Muscle layer of duodenum (tissue), 2 donors: Measurements from ENCODE around the gene OR8B8.
"Not testable (repeated sequence)": the region's sequence is repeated elsewhere in the genome, so short reads cannot be mapped to it uniquely, and the experiment has no call there.

Source experiments
- H3K27ac ChIP-seq: one replicate; pipeline ENCODE4 v1.7.0; 2013; ENCODE audit warnings: mild to moderate bottlenecking, low read length
- H3K27me3 ChIP-seq: one replicate; pipeline ENCODE4 v1.7.0; 2013; ENCODE audit warnings: low read depth, mild to moderate bottlenecking, control low read depth, low read length
- H3K36me3 ChIP-seq, 2 donors: one replicate each; pipeline ENCODE4 v1.7.0; 2013; ENCODE audit warnings: low read length in 2 of 2, control low read depth in 1 of 2, mild to moderate bottlenecking in 1 of 2; ENCODE audit not compliant: insufficient read depth in 2 of 2, control insufficient read depth in 1 of 2
- H3K4me1 ChIP-seq, 2 donors: one replicate each; pipeline ENCODE4 v1.7.0; 2013; ENCODE audit warnings: low read length in 2 of 2, mild to moderate bottlenecking in 2 of 2, control low read depth in 1 of 2, moderate library complexity in 1 of 2; ENCODE audit not compliant: insufficient read depth in 2 of 2, control insufficient read depth in 1 of 2
- H3K4me3 ChIP-seq, 2 donors: one replicate each; pipeline ENCODE4 v1.7.0; 2013; ENCODE audit warnings: low read length in 2 of 2, low read depth in 1 of 2, mild to moderate bottlenecking in 1 of 2
- H3K9me3 ChIP-seq, 2 donors: one replicate each; pipeline ENCODE4 v1.7.0; 2013; ENCODE audit warnings: low read length in 2 of 2, control low read depth in 1 of 2, mild to moderate bottlenecking in 1 of 2; ENCODE audit not compliant: control insufficient read depth in 1 of 2
- donor health status: healthy.

The OR8B8 gene

GRCh38 chr11:124441081-124441480, 4.4 kb downstream of the OR8B8 start:
- no peak overlapping the region for H3K27ac ChIP-seq
- H3K36me3 ChIP-seq, result no peaks in the 10 kb centered on the region
- H3K27me3 ChIP-seq, result no peaks in the 10 kb centered on the region

GRCh38 chr11:124440608-124441007, 4.9 kb downstream of the OR8B8 start:
- Histone ChIP-seq H3K27me3 (no peaks in the 10 kb centered on the region), H3K9me3 (no peaks in the 10 kb centered on the region), H3K4me3 (no peak overlapping the region), H3K36me3 (no peaks in the 10 kb centered on the region), H3K27ac (no peak overlapping the region), H3K4me1 (no peaks in the 10 kb centered on the region)

More at GRCh38 chr11:124441081-124441480, 4.4 kb downstream of the OR8B8 start:
- Histone ChIP-seq H3K4me1 (no peaks in the 10 kb centered on the region), H3K4me3 (no peak overlapping the region), H3K9me3 (no peaks in the 10 kb centered on the region)

DNA sequence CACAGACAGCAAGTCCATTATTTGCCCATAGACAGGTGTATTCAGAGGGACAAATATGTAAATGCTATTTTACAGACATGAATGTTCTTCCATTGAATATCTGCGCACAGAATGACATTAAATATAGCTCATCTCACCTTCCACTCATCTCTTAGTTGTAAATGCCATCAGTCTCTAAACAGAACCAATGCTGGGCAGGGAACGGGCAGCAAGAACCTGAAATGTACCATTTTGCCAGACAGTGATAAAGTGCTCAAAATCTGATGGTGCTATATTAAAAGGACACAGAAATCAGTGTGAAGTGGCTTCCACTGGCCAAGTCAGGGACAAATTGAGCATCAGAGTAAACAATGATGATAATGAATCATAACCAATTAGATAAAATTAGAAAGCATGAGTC, 10.8 kb downstream of the OR8B8 start:
- Histone ChIP-seq H3K4me1 (no peaks in the 10 kb centered on the region), H3K9me3 (no peaks in the 10 kb centered on the region), H3K36me3 (no peaks in the 10 kb centered on the region), H3K27ac (no peak overlapping the region), H3K27me3 (no peaks in the 10 kb centered on the region), H3K4me3 (no peak overlapping the region)

DNA sequence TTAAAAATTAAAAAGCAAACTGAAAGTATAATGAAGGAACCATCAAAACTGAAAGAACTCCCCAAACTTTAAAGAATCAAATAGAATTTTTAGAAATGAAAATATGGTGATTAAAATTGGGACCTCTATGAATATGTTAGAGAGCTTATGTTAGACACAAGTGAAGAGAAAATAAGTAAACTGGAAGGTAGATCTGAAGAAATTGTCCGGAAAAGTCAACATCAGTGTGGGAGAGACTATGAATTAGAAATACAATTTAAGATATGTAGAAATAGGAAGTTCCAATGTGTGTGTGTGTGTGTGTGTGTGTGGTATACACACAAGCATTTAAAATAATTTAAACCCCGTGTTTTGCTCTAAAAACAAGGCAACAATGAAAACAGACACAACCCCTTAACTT, 15.9 kb downstream of the OR8B8 start:
- Histone ChIP-seq H3K36me3 (no peaks in the 10 kb centered on the region), H3K4me1 (no peaks in the 10 kb centered on the region), H3K27ac (no peak overlapping the region), H3K9me3 (no peaks in the 10 kb centered on the region), H3K4me3 (no peak overlapping the region), H3K27me3 (no peaks in the 10 kb centered on the region)

GRCh38 chr11:124424384-124424921, 21.0 kb downstream of the OR8B8 start, which contains the start of gene OR8B4:
Gene OR8B4 (minus strand): TSS chr11:124424871. CDS start chr11:124424871, 0 bp downstream.
- Histone ChIP-seq H3K27me3 (no peaks in the 10 kb centered on the region), H3K9me3 (no peaks in the 10 kb centered on the region), H3K36me3 (no peaks in the 10 kb centered on the region), H3K27ac (no peak within 1 kb of the TSS), H3K4me1 (no peaks in the 10 kb centered on the region), H3K4me3 (no peak within 1 kb of the TSS)

GRCh38 chr11:124421043-124421442, 24.5 kb downstream of the OR8B8 start:
- Histone ChIP-seq H3K27ac (no peak overlapping the region), H3K36me3 (no peaks in the 10 kb centered on the region), H3K9me3 (no peaks in the 10 kb centered on the region), H3K27me3 (no peaks in the 10 kb centered on the region), H3K4me3 (no peak overlapping the region), H3K4me1 (no peaks in the 10 kb centered on the region)

- no peak overlapping the region for H3K4me3 ChIP-seq
- no peaks in the 10 kb centered on the region for H3K4me1 ChIP-seq
- no peaks in the 10 kb centered on the region for H3K9me3 ChIP-seq
- no peaks in the 10 kb centered on the region for H3K36me3 ChIP-seq
- no peak overlapping the region for H3K27ac ChIP-seq
- H3K27me3 ChIP-seq, result no peaks in the 10 kb centered on the region
Observed at GRCh38 chr11:124415356-124415923, 30.1 kb downstream of the OR8B8 start.

- Histone ChIP-seq H3K27me3 (no peaks in the 10 kb centered on the region), H3K9me3 (no peaks in the 10 kb centered on the region), H3K36me3 (no peaks in the 10 kb centered on the region), H3K27ac (no peak overlapping the region), H3K4me3 (no peak overlapping the region), H3K4me1 (no peaks in the 10 kb centered on the region)
Observed at GRCh38 chr11:124409906-124410305, 35.6 kb downstream of the OR8B8 start.

DNA sequence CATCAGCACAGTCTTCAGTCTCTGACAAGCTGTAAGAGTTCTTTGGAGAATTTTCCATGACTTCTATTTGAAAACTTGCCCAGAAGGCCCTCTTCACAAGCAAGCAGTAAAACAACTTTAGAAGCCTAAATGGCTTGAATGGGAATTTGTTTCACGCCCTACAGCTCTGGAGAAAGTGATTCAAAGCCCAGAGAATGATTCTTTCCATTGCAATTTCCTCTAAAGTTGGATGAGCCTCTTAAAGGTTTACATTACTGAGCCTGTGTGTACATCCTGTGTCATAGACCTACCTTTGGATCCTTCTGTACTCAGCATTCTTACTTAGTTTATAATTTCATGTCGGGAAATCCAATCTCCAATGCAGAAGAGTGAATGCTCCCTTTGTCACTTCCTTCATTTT, 39.9 kb downstream of the OR8B8 start:
- H3K4me1 ChIP-seq, result no peaks in the 10 kb centered on the region
- no peak overlapping the region for H3K4me3 ChIP-seq
- no peaks in the 10 kb centered on the region for H3K36me3 ChIP-seq
- H3K27ac ChIP-seq, result no peak overlapping the region
- H3K27me3 ChIP-seq, result no peaks in the 10 kb centered on the region
- no peaks in the 10 kb centered on the region for H3K9me3 ChIP-seq

DNA sequence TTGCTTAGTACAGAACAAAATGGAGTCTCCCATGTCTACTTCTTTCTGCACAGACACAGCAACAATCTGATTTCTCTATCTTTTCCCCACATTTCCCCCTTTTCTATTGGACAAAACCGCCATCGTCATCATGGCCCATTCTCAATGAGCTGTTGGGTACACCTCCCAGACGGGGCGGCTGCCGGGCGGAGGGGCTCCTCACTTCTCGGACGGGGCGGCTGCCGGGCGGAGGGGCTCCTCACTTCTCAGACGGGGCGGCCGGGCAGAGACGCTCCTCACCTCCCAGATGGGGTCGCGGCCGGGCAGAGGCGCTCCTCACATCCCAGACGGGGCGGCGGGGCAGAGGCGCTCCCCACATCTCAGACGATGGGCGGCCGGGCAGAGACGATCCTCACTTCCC, 42.3 kb downstream of the OR8B8 start:
- H3K4me3 ChIP-seq, H3K27ac ChIP-seq, H3K4me1 ChIP-seq, H3K36me3 ChIP-seq, H3K27me3 ChIP-seq, H3K9me3 ChIP-seq: not testable (repeated sequence)

- Histone ChIP-seq H3K27ac (no peak overlapping the region), H3K4me1 (no peaks in the 10 kb centered on the region), H3K9me3 (no peaks in the 10 kb centered on the region), H3K27me3 (no peaks in the 10 kb centered on the region), H3K4me3 (no peak overlapping the region), H3K36me3 (no peaks in the 10 kb centered on the region)
Observed at GRCh38 chr11:124402326-124402922, 43.1 kb downstream of the OR8B8 start.

- Histone ChIP-seq H3K36me3 (no peaks in the 10 kb centered on the region), H3K9me3 (no peaks in the 10 kb centered on the region), H3K27me3 (no peaks in the 10 kb centered on the region), H3K4me3 (no peak within 1 kb of the TSS), H3K27ac (no peak within 1 kb of the TSS), H3K4me1 (no peaks in the 10 kb centered on the region)
Observed at GRCh38 chr11:124398924-124399323, 46.6 kb downstream of the OR8B8 start, which contains the start of gene OR8B3. Gene OR8B3 (minus strand): TSS chr11:124399024. CDS start chr11:124397351, 1,673 bp downstream.
